ENCODE measurements around the gene CLDN1. TPM values are rescaled to one million over a fixed set of nuclear protein-coding genes. Genes with fewer than 3 reads are reported as not detected.

CLDN1 gene
- total and polyA plus RNA-seq, 2 of the 8 experiments (the other 6 are each of a cell fraction or from before 2014, with no cell fraction given): 3.1 to 6.1 TPM

- TF ChIP-seq GABPA (IDR thresholded peaks at IDR 0.05; ENCODE audit: borderline replicate concordance, insufficient read depth, low read length): no peak
- TF ChIP-seq PHF8 (conservative IDR thresholded peaks at IDR 0.05; ENCODE audit: low read depth, low read length): no peak
- no peak for TF ChIP-seq BRCA1 (IDR thresholded peaks at IDR 0.05; ENCODE audit: low read depth, low read length)
- no peak for TF ChIP-seq KDM4A (IDR thresholded peaks at IDR 0.05; ENCODE audit: low read depth, low read length, severe bottlenecking)
- no peak for TF ChIP-seq RNF2 (IDR thresholded peaks at IDR 0.05; ENCODE audit: borderline replicate concordance, low read depth, low read length, missing control alignments, poor library complexity, severe bottlenecking)
- no peak for TF ChIP-seq EGR1 (IDR thresholded peaks at IDR 0.05; ENCODE audit: borderline replicate concordance, low read depth, low read length)
- no peak for TF ChIP-seq MAX (IDR thresholded peaks at IDR 0.05)
- no peak for TF ChIP-seq KDM1A (IDR thresholded peaks at IDR 0.05; ENCODE audit: borderline replicate concordance, low read length)
Observed at GRCh38 chr3:190306026-190306425, 16.2 kb downstream of the CLDN1 start (continued).

Data from H1 (cell line).